Fibroblast of peridontal ligament (primary cell): ENCODE data around the gene BRD9.
"Not testable (repeated sequence)": the region's sequence is repeated elsewhere in the genome, so short reads cannot be mapped to it uniquely, and the experiment has no call there.

Experiments used
- DNase-seq: peaks from one replicate; pipeline ENCODE4 v3.0.0-alpha.2; 2010; ENCODE audit errors: extremely low read depth

The BRD9 gene

GRCh38 chr5:902129-902916 is 9.7 kb upstream of the BRD9 start:
- DNase-seq, result no peak

- no peak for DNase-seq
Measured at GRCh38 chr5:900781-901180, 8.2 kb upstream of the BRD9 start.

- no peak for DNase-seq
Measured at GRCh38 chr5:893711-894110, 1.1 kb upstream of the BRD9 start.

GRCh38 chr5:893137-893506 is 521 bp upstream of the BRD9 start:
- no peak for DNase-seq

- DNase-seq, result peak; percentile 19
Measured at GRCh38 chr5:891837-892393, 686 bp downstream of the BRD9 start.

- no peak for DNase-seq
Measured at GRCh38 chr5:891117-891836, 1.3 kb downstream of the BRD9 start.

GRCh38 chr5:889075-889710 is 3.4 kb downstream of the BRD9 start:
- no peak for DNase-seq

- no peak for DNase-seq
Measured at GRCh38 chr5:888638-889035, 4.0 kb downstream of the BRD9 start.

GRCh38 chr5:887947-888637 is 4.5 kb downstream of the BRD9 start:
- DNase-seq, result peak; percentile 35

GRCh38 chr5:886716-887325 is 5.8 kb downstream of the BRD9 start:
- no peak for DNase-seq

- DNase-seq, result no peak
Measured at GRCh38 chr5:886036-886435, 6.6 kb downstream of the BRD9 start.

GRCh38 chr5:885529-885928 is 7.1 kb downstream of the BRD9 start:
- no peak for DNase-seq

- DNase-seq, result no peak
Measured at GRCh38 chr5:885127-885442, 7.5 kb downstream of the BRD9 start.

GRCh38 chr5:884345-885126 is 8.1 kb downstream of the BRD9 start:
- DNase-seq, result no peak

- no peak for DNase-seq
Measured at GRCh38 chr5:883475-884181, 9.0 kb downstream of the BRD9 start.

- no peak for DNase-seq
Measured at GRCh38 chr5:882253-883183, 10.1 kb downstream of the BRD9 start.

- DNase-seq, result no peak
Measured at GRCh38 chr5:881551-881935, 11.1 kb downstream of the BRD9 start.

- no peak for DNase-seq
Measured at GRCh38 chr5:880816-881550, 11.6 kb downstream of the BRD9 start.

- not testable (repeated sequence) for DNase-seq
Measured at GRCh38 chr5:878677-879076, 13.9 kb downstream of the BRD9 start.
